ENCODE results near the gene TST.
A peak's percentile ranks its signal among the peaks of the same experiment; 100 is the strongest.

The TST gene

DNA sequence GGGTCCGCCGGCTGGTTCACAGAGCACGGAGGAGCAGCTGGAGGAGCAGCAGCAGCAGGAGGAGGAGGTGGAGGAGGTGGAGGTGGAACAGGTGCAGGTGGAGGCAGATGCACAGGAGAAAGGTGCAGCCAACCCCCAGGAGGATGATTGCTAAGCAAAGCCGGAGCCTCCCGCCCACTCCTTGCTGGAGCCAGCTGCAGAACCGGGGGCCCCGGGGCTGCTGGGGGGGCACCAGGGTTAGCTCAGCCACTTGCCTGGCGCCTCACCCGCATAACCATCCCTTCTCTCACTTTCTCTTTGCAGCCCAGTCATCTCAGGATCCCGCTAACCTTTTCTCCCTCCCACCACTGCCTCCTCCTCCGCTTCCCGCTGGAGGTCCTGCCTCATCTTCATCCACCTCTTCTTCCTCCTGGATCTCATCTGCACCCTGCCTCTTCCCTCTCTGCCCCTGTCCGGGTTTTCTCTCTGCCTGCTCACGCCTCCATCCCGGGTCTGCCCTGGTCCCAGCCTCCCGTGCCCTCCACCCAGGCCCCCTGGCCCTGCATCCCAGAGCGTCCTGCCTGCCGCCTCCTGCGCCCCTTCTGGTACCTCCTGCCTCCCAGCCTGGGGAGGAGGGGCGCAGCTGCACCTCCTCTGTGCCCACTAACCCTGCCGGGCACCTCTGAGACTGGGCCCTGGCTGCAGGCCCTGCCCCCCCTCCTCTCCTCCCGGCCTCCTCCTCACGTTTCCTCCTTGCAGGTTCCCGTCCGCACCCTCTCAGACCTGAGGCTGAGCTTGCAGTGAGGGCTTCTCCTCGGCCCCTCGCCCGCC lies 41.8 kb upstream of the TST start:
- H3K4me2 ChIP-seq (ENCODE audit: low read length) = no peak overlapping the region
- peaks cover 21% of the 10 kb centered on the region for H3K36me3 ChIP-seq (ENCODE audit: insufficient read depth, low read length)
- no peaks in the 10 kb centered on the region for H3K27me3 ChIP-seq (ENCODE audit: control insufficient read depth, insufficient read depth, low read length)
- H3K4me3 ChIP-seq (ENCODE audit: low read length) = no peak overlapping the region
- no peaks in the 10 kb centered on the region for H3K9me3 ChIP-seq (replicated peaks; ENCODE audit: low read length)
- no peaks in the 10 kb centered on the region for H3K4me1 ChIP-seq (ENCODE audit: control insufficient read depth, insufficient read depth, low read length)
- H3K9ac ChIP-seq (ENCODE audit: low read depth, low read length) = no peak overlapping the region

- H3K27me3 ChIP-seq (ENCODE audit: control insufficient read depth, insufficient read depth, low read length) = no peaks in the 10 kb centered on the region
- no peaks in the 10 kb centered on the region for H3K4me1 ChIP-seq (ENCODE audit: control insufficient read depth, insufficient read depth, low read length)
- no peak overlapping the region for H3K9ac ChIP-seq (ENCODE audit: low read depth, low read length)
- H3K4me3 ChIP-seq (ENCODE audit: low read length) = no peak overlapping the region
- H3K36me3 ChIP-seq (ENCODE audit: insufficient read depth, low read length) = peaks cover 28% of the 10 kb centered on the region
- H3K4me2 ChIP-seq (ENCODE audit: low read length) = no peak overlapping the region
- no peaks in the 10 kb centered on the region for H3K9me3 ChIP-seq (replicated peaks; ENCODE audit: low read length)
Observed at GRCh38 chr22:37059876-37060449, 40.7 kb upstream of the TST start.

GRCh38 chr22:37058917-37059701 lies 39.9 kb upstream of the TST start:
- Histone ChIP-seq H3K27me3 (ENCODE audit: control insufficient read depth, insufficient read depth, low read length) (no peaks in the 10 kb centered on the region), H3K4me3 (ENCODE audit: low read length) (no peak overlapping the region), H3K9ac (ENCODE audit: low read depth, low read length) (no peak overlapping the region), H3K4me2 (ENCODE audit: low read length) (no peak overlapping the region), H3K4me1 (ENCODE audit: control insufficient read depth, insufficient read depth, low read length) (no peaks in the 10 kb centered on the region), H3K36me3 (ENCODE audit: insufficient read depth, low read length) (peaks cover 28% of the 10 kb centered on the region), H3K9me3 (replicated peaks; ENCODE audit: low read length) (no peaks in the 10 kb centered on the region)

GRCh38 chr22:37057796-37058510 lies 38.7 kb upstream of the TST start:
- H3K9me3 ChIP-seq (replicated peaks; ENCODE audit: low read length) = no peaks in the 10 kb centered on the region
- H3K4me2 ChIP-seq (ENCODE audit: low read length) = no peak overlapping the region
- H3K27me3 ChIP-seq (ENCODE audit: control insufficient read depth, insufficient read depth, low read length) = no peaks in the 10 kb centered on the region
- H3K4me3 ChIP-seq (ENCODE audit: low read length) = no peak overlapping the region
- peaks cover 28% of the 10 kb centered on the region for H3K36me3 ChIP-seq (ENCODE audit: insufficient read depth, low read length)
- no peak overlapping the region for H3K9ac ChIP-seq (ENCODE audit: low read depth, low read length)
- peaks cover 11% of the 10 kb centered on the region for H3K4me1 ChIP-seq (ENCODE audit: control insufficient read depth, insufficient read depth, low read length)

DNA sequence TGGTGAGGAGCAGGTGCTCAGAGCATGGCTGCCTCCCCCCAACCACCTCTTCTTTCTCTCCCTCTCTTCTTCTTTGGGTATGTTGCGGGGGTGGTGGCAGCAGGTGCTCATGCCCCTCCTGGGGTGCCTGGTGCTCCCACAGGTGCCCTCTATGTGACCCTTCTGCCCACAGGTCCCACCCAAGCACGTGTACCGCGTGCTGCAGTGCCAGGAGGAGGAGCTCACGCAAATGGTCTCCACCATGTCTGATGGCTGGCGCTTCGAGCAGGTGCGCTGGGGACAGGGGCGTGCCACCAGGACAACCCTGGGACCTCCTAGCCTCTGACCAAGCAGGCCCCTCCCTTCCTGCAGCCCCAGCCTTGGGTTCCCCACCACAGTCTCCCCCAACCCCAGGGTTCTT lies 38.0 kb upstream of the TST start:
- Histone ChIP-seq H3K36me3 (ENCODE audit: insufficient read depth, low read length) (peaks cover 28% of the 10 kb centered on the region), H3K4me2 (ENCODE audit: low read length) (no peak overlapping the region), H3K4me1 (ENCODE audit: control insufficient read depth, insufficient read depth, low read length) (peaks cover 18% of the 10 kb centered on the region), H3K27me3 (ENCODE audit: control insufficient read depth, insufficient read depth, low read length) (no peaks in the 10 kb centered on the region), H3K9me3 (replicated peaks; ENCODE audit: low read length) (no peaks in the 10 kb centered on the region), H3K4me3 (ENCODE audit: low read length) (no peak overlapping the region), H3K9ac (ENCODE audit: low read depth, low read length) (no peak overlapping the region)

GRCh38 chr22:37056246-37056645 lies 37.0 kb upstream of the TST start:
- peaks cover 21% of the 10 kb centered on the region for H3K4me1 ChIP-seq (ENCODE audit: control insufficient read depth, insufficient read depth, low read length)
- peaks cover 28% of the 10 kb centered on the region for H3K36me3 ChIP-seq (ENCODE audit: insufficient read depth, low read length)
- H3K9ac ChIP-seq (ENCODE audit: low read depth, low read length) = no peak overlapping the region
- no peak overlapping the region for H3K4me2 ChIP-seq (ENCODE audit: low read length)
- no peak overlapping the region for H3K4me3 ChIP-seq (ENCODE audit: low read length)
- H3K9me3 ChIP-seq (replicated peaks; ENCODE audit: low read length) = no peaks in the 10 kb centered on the region
- H3K27me3 ChIP-seq (ENCODE audit: control insufficient read depth, insufficient read depth, low read length) = no peaks in the 10 kb centered on the region

DNA sequence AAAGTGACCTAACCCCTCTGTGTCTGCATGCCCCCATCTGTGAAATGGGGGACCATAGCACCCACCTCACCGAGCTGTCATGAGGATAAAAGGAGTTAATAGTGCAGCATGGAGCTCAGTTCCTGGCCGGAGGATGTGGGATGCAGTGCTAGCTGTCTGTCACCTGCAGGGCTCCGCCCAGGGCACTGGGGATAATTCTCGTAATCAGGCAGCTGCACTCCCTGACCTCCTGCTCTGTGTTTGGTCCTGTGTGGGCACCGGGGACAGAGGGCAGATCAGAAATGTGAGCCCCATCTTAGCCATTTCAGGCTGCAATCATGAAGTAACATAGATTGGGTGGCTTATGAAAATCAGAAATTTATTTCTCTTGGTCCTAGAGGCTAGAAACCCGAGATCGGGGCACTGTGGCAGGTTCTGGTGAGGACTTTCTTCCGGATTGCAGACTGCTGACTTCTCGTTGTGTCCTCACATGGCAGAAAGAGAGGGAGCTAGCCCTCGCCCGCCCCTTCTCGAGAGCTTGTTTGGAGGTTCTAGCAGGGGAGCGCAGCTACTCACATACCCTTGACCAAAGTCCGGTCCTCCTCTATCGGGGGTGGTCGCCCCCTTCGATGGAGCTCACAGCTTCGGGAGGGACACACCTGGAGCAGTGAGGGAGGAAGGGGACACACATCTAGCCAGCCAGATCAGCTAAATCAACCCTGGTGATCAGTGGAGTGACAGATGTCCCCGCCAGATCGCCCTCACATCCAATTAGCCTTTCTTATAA lies 35.5 kb upstream of the TST start:
- H3K9me3 ChIP-seq (replicated peaks; ENCODE audit: low read length) = no peaks in the 10 kb centered on the region
- peaks cover 28% of the 10 kb centered on the region for H3K36me3 ChIP-seq (ENCODE audit: insufficient read depth, low read length)
- peaks cover 21% of the 10 kb centered on the region for H3K4me1 ChIP-seq (ENCODE audit: control insufficient read depth, insufficient read depth, low read length)
- H3K9ac ChIP-seq (ENCODE audit: low read depth, low read length) = no peak overlapping the region
- no peak overlapping the region for H3K4me3 ChIP-seq (ENCODE audit: low read length)
- H3K4me2 ChIP-seq (ENCODE audit: low read length) = no peak overlapping the region
- H3K27me3 ChIP-seq (ENCODE audit: control insufficient read depth, insufficient read depth, low read length) = no peaks in the 10 kb centered on the region

- Histone ChIP-seq H3K27me3 (ENCODE audit: control insufficient read depth, insufficient read depth, low read length) (no peaks in the 10 kb centered on the region), H3K9me3 (replicated peaks; ENCODE audit: low read length) (no peaks in the 10 kb centered on the region), H3K4me3 (ENCODE audit: low read length) (no peak overlapping the region), H3K9ac (ENCODE audit: low read depth, low read length) (no peak overlapping the region), H3K36me3 (ENCODE audit: insufficient read depth, low read length) (peaks cover 28% of the 10 kb centered on the region), H3K4me1 (ENCODE audit: control insufficient read depth, insufficient read depth, low read length) (peaks cover 21% of the 10 kb centered on the region), H3K4me2 (ENCODE audit: low read length) (no peak overlapping the region)
Observed at GRCh38 chr22:37054056-37054395, 34.8 kb upstream of the TST start.

- Histone ChIP-seq H3K9ac (ENCODE audit: low read depth, low read length) (peak overlapping the region; percentile 26), H3K4me3 (ENCODE audit: low read length) (peak overlapping the region; percentile 16), H3K4me1 (ENCODE audit: control insufficient read depth, insufficient read depth, low read length) (peaks cover 21% of the 10 kb centered on the region), H3K27me3 (ENCODE audit: control insufficient read depth, insufficient read depth, low read length) (no peaks in the 10 kb centered on the region), H3K4me2 (ENCODE audit: low read length) (peak overlapping the region; percentile 97), H3K36me3 (ENCODE audit: insufficient read depth, low read length) (peaks cover 28% of the 10 kb centered on the region), H3K9me3 (replicated peaks; ENCODE audit: low read length) (no peaks in the 10 kb centered on the region)
Observed at GRCh38 chr22:37053310-37054055, 34.2 kb upstream of the TST start.

Data from skeletal muscle satellite cell (primary cell).